T-helper 17 cell (primary cell): ENCODE measurements around the gene OVAAL. TPM values are rescaled to one million over a fixed set of nuclear protein-coding genes. Genes with fewer than 3 reads are reported as not detected.

Source experiments
- ATAC-seq: fragments of 150-1000 bp; cut with Tn5 transposase; 2 replicates; pipeline ENCODE4 v1.10.0; 2021; ENCODE audit warnings: mild to moderate bottlenecking, moderate library complexity
- DNase-seq, 3 donors: peaks; one replicate each; pipeline versions ENCODE4 v3.0.0 to v3.0.0-alpha.2; 2020 to 2021
- H3K9me3 ChIP-seq: one replicate; pipeline ENCODE4 v1.7.0; 2013; ENCODE audit warnings: low read length, mild to moderate bottlenecking; ENCODE audit not compliant: control insufficient read depth, poor library complexity, severe bottlenecking
- H3K27ac Mint-ChIP-seq: one replicate; pipeline ENCODE4 v1.8.0; 2022; ENCODE audit warnings: mild to moderate bottlenecking, moderate library complexity, mixed read lengths
- H3K27me3 Mint-ChIP-seq: one replicate; pipeline ENCODE4 v1.8.0; 2022; ENCODE audit warnings: mixed read lengths
- H3K36me3 Mint-ChIP-seq: one replicate; pipeline ENCODE4 v1.8.0; 2022; ENCODE audit warnings: low read depth, mixed read lengths
- H3K4me1 Mint-ChIP-seq: one replicate; pipeline ENCODE4 v1.8.0; 2022; ENCODE audit warnings: mild to moderate bottlenecking, mixed read lengths
- H3K4me3 Mint-ChIP-seq: one replicate; pipeline ENCODE4 v1.8.0; 2022; ENCODE audit warnings: mild to moderate bottlenecking, moderate library complexity, mixed read lengths
- total RNA-seq, 4 donors: library from RNA in 2 of 4; stranded (reverse) in 2 of 4; gene quantifications; one replicate each; pipeline ENCODE4 v1.2.3 and lab custom pipeline; 2022 to 2026

The OVAAL gene
- total RNA-seq, 2 donors from 2014 or later: not detected

DNA sequence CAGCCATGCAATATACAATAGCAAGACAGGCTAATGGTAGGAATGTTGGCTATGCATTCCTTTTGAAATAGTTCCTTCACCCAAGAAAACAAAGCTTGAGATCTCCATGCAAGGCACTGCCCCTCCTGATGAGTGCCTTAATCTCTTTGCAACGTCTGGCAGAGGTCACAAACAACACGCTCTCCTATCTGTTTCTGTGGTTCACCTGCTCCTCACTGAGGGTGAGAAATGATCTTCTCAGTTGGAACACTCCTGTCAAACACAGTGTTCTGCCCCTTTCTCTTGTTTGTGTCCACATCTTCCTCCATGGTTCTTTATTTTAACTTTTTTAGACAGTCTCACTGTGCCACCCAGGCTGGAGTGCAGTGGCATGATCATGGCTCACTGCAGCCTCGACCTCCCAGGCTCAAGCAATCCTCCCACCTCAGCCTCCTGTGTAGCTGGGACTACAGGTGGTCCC is 51.8 kb downstream of the OVAAL start:
- no peak overlapping the region for H3K27ac Mint-ChIP-seq
- no peaks in the 10 kb centered on the region for H3K36me3 Mint-ChIP-seq
- peaks cover 3% of the 10 kb centered on the region for H3K4me1 Mint-ChIP-seq
- DNase-seq: no peak
- H3K4me3 Mint-ChIP-seq: no peak overlapping the region
- H3K27me3 Mint-ChIP-seq: no peaks in the 10 kb centered on the region
- no peak for ATAC-seq
- H3K9me3 ChIP-seq: no peaks in the 10 kb centered on the region

GRCh38 chr1:180611016-180611930 is 52.5 kb downstream of the OVAAL start:
- Mint-ChIP-seq H3K27me3 (no peaks in the 10 kb centered on the region), H3K36me3 (no peaks in the 10 kb centered on the region), H3K4me1 (peaks cover 3% of the 10 kb centered on the region), H3K27ac (no peak overlapping the region), H3K4me3 (no peak overlapping the region)
- DNase-seq: no peak
- no peak for ATAC-seq
- no peaks in the 10 kb centered on the region for H3K9me3 ChIP-seq

DNA sequence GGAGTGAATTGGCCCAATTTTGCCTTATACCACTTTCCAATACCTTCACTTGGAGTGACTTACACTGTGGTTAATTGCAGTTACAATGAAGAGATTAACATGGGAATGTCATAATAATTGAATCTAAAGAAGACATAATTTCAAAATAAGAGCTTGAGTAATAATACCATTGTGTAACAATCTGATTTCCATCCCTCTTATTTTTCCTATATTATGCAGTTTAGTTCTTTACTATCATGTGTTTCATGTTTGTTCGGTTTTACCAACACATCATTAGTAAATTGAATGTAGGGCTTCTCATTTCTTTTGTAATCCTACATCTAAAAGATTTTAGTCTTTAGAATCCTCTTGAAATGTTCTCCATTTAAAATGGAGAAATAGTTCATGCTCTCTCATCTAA is 53.9 kb downstream of the OVAAL start:
- no peaks in the 10 kb centered on the region for H3K9me3 ChIP-seq
- H3K36me3 Mint-ChIP-seq: no peaks in the 10 kb centered on the region
- peaks cover 3% of the 10 kb centered on the region for H3K4me1 Mint-ChIP-seq
- no peak overlapping the region for H3K4me3 Mint-ChIP-seq
- DNase-seq: no peak
- H3K27me3 Mint-ChIP-seq: no peaks in the 10 kb centered on the region
- no peak for ATAC-seq
- H3K27ac Mint-ChIP-seq: no peak overlapping the region

- no peaks in the 10 kb centered on the region for H3K27me3 Mint-ChIP-seq
- no peak overlapping the region for H3K27ac Mint-ChIP-seq
- ATAC-seq (no peak), DNase-seq (no peak)
- no peak overlapping the region for H3K4me3 Mint-ChIP-seq
- H3K9me3 ChIP-seq: no peaks in the 10 kb centered on the region
- peaks cover 3% of the 10 kb centered on the region for H3K4me1 Mint-ChIP-seq
- H3K36me3 Mint-ChIP-seq: no peaks in the 10 kb centered on the region
Measured at GRCh38 chr1:180614730-180615129, 56.0 kb downstream of the OVAAL start.

- no peak for DNase-seq
- Mint-ChIP-seq H3K36me3 (no peaks in the 10 kb centered on the region), H3K27me3 (no peaks in the 10 kb centered on the region), H3K4me1 (peaks cover 3% of the 10 kb centered on the region), H3K4me3 (no peak overlapping the region), H3K27ac (no peak overlapping the region)
- H3K9me3 ChIP-seq: no peaks in the 10 kb centered on the region
- ATAC-seq: no peak
Measured at GRCh38 chr1:180615493-180616290, 56.9 kb downstream of the OVAAL start.

Other genes with a start within 250 kb of the OVAAL start
- 10 to 100 TPM; 28.9 to 33.1 TPM for gene ACBD6, start 56.4 kb upstream of the OVAAL start, total RNA-seq
- 10 to 100 TPM; 18.6 to 18.9 TPM for gene XPR1, start 73.1 kb downstream of the OVAAL start, total RNA-seq